ENCODE measurements around the gene CTSO.
"Not testable (repeated sequence)": the region's sequence is repeated elsewhere in the genome, so short reads cannot be mapped to it uniquely, and the experiment has no call there.

Gene CTSO

GRCh38 chr4:155903453-155903852 is 50.2 kb downstream of the CTSO start, which contains the start of gene TDO2:
TDO2 (plus strand) TSS chr4:155903696; CDS start chr4:155903759, 63 bp downstream.
- H3K4me1 ChIP-seq (ENCODE audit: control insufficient read depth, low read depth, low read length), result peaks cover 4% of the 10 kb centered on the region
- H3K4me3 ChIP-seq (ENCODE audit: low read length), result no peak within 1 kb of the TSS
- H3K27me3 ChIP-seq (ENCODE audit: control insufficient read depth, insufficient read depth, low read length), result no peaks in the 10 kb centered on the region
- H3K9me3 ChIP-seq (ENCODE audit: control insufficient read depth, low read depth, low read length), result no peaks in the 10 kb centered on the region
- no peak within 1 kb of the TSS for H3K27ac ChIP-seq (ENCODE audit: low read length)
- no peak within 1 kb of the TSS for H3K9ac ChIP-seq (ENCODE audit: low read length)
- no peaks in the 10 kb centered on the region for H3K36me3 ChIP-seq (ENCODE audit: control insufficient read depth, low read depth, low read length)

DNA sequence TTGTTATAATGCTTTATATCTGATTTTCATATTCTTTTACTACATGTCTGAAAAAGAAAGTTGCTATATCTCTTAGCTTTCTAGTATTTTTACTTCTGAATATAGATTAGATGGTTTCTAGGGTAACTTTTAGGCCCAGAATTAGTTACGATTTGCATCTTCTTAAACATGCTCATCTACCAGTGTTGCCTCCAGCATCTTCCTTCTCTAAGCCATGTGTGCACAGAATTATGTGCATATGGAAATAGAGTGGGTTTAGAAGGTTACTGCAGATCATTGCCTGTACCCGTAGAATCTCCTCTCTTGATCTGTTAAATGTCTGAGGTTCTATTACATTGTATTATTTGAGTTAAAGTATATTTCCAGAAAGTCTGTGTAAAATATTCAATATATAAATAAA is 52.7 kb downstream of the CTSO start:
- no peaks in the 10 kb centered on the region for H3K36me3 ChIP-seq (ENCODE audit: control insufficient read depth, low read depth, low read length)
- H3K27me3 ChIP-seq (ENCODE audit: control insufficient read depth, insufficient read depth, low read length), result no peaks in the 10 kb centered on the region
- no peak overlapping the region for H3K9ac ChIP-seq (ENCODE audit: low read length)
- H3K4me1 ChIP-seq (ENCODE audit: control insufficient read depth, low read depth, low read length), result peaks cover 4% of the 10 kb centered on the region
- H3K27ac ChIP-seq (ENCODE audit: low read length), result no peak overlapping the region
- H3K4me3 ChIP-seq (ENCODE audit: low read length), result no peak overlapping the region
- no peaks in the 10 kb centered on the region for H3K9me3 ChIP-seq (ENCODE audit: control insufficient read depth, low read depth, low read length)

DNA sequence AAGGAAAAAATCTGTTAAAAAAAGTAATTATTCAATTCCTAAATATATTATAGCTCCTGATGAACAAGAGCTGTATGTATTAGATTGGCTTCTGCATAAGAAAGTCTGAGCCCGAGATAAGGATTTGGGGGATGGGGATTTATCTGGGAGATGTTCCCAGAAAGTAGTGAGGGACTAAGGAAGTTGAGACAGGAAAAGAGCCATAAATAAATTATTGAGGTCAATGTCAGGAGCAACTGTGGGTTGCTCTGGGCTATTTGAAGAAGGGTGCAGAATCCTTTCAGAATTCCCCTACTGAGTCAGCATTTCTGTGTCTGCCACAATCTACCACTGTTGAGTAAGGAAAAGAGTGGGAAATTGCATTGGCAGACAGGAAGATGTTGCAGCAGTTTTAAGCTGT is 53.3 kb downstream of the CTSO start:
- Histone ChIP-seq H3K36me3 (ENCODE audit: control insufficient read depth, low read depth, low read length) (no peaks in the 10 kb centered on the region), H3K4me1 (ENCODE audit: control insufficient read depth, low read depth, low read length) (peaks cover 4% of the 10 kb centered on the region), H3K9me3 (ENCODE audit: control insufficient read depth, low read depth, low read length) (no peaks in the 10 kb centered on the region), H3K27me3 (ENCODE audit: control insufficient read depth, insufficient read depth, low read length) (no peaks in the 10 kb centered on the region), H3K27ac (ENCODE audit: low read length) (no peak overlapping the region), H3K9ac (ENCODE audit: low read length) (no peak overlapping the region), H3K4me3 (ENCODE audit: low read length) (no peak overlapping the region)

GRCh38 chr4:155899891-155900290 is 53.8 kb downstream of the CTSO start:
- Histone ChIP-seq H3K4me1 (ENCODE audit: control insufficient read depth, low read depth, low read length) (peaks cover 4% of the 10 kb centered on the region), H3K9ac (ENCODE audit: low read length) (no peak overlapping the region), H3K9me3 (ENCODE audit: control insufficient read depth, low read depth, low read length) (no peaks in the 10 kb centered on the region), H3K27ac (ENCODE audit: low read length) (no peak overlapping the region), H3K4me3 (ENCODE audit: low read length) (no peak overlapping the region), H3K36me3 (ENCODE audit: control insufficient read depth, low read depth, low read length) (no peaks in the 10 kb centered on the region), H3K27me3 (ENCODE audit: control insufficient read depth, insufficient read depth, low read length) (no peaks in the 10 kb centered on the region)

DNA sequence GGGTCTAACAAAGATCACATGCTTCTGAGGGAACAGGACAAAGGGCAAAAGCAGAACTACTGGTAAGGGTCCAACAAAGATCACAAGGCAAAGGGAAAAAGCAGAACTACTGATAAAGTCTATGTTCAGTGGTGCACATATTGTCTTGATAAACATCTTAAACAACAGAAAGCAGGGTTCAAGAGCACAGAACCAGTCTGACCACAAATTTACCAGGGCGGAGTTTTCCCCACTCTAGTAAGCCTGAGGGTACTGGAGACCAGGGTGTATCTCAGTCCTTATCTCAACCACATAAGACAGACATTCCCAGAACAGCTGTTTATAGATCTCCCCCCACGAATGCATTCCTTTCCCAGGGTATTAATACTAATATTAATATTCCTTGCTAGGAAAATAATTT is 55.3 kb downstream of the CTSO start:
- not testable (repeated sequence) for H3K4me3 ChIP-seq (ENCODE audit: low read length); H3K36me3 ChIP-seq (ENCODE audit: control insufficient read depth, low read depth, low read length); H3K9me3 ChIP-seq (ENCODE audit: control insufficient read depth, low read depth, low read length); H3K9ac ChIP-seq (ENCODE audit: low read length); H3K4me1 ChIP-seq (ENCODE audit: control insufficient read depth, low read depth, low read length); H3K27ac ChIP-seq (ENCODE audit: low read length); H3K27me3 ChIP-seq (ENCODE audit: control insufficient read depth, insufficient read depth, low read length)

DNA sequence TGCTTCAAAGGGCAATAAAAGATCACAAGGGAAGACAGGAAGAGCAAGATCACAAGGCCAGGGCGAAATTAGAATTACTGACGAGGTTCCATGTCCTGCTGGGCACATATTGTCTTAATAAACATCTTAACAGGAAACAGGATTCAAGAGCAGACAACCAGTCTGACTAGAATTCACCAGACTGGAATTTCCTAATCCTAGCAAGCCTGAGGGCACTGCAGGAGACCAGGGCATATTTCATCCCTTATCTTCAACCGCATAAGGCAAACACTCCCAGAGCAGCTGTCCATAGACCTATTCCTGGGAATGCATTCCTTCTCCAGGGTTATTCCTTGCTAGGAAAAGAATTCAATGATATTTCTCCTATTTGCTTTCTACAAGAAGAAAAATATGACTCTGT is 62.6 kb downstream of the CTSO start:
- Histone ChIP-seq H3K9ac (ENCODE audit: low read length) (no peak overlapping the region), H3K4me1 (ENCODE audit: control insufficient read depth, low read depth, low read length) (no peaks in the 10 kb centered on the region), H3K27ac (ENCODE audit: low read length) (no peak overlapping the region), H3K36me3 (ENCODE audit: control insufficient read depth, low read depth, low read length) (no peaks in the 10 kb centered on the region), H3K27me3 (ENCODE audit: control insufficient read depth, insufficient read depth, low read length) (no peaks in the 10 kb centered on the region), H3K4me3 (ENCODE audit: low read length) (no peak overlapping the region), H3K9me3 (ENCODE audit: control insufficient read depth, low read depth, low read length) (no peaks in the 10 kb centered on the region)

GRCh38 chr4:155889946-155890345 is 63.7 kb downstream of the CTSO start:
- no peak overlapping the region for H3K27ac ChIP-seq (ENCODE audit: low read length)

DNA sequence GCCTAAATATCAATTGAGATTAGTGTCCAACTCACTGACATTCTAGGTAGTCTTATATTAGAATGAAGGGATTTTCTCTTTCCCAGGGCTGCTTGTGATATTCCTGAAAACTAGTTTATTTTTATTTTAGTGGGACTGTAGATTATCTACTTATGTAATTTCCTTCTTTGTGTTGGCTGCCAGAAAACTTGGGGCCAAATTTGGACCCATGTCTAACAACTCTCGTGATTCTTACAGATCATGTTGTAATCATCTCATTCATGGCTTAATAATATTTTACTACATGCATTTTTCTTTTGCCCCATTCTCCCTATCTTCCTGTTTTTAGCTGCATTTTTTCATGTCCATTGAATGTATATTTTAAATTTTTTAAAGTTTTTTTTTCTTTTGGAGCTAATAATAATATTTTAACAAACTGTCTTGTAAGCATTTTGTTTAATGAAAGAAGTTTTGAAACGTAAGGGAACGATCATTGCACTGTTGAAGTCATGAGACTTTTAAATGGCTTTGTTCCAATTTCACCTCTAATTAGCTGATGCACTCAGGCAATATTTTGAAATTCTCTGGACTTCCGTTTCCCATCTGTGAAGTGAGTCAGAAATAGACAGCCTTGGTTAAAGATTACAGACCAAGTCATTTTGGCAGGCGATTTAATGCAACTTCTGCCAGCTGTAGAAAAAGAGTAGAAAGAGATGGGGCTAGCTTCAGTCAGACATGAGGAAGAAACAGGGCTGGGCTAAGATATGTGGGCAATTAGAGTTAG is 64.5 kb downstream of the CTSO start:
- H3K36me3 ChIP-seq (ENCODE audit: control insufficient read depth, low read depth, low read length), result no peaks in the 10 kb centered on the region
- no peaks in the 10 kb centered on the region for H3K27me3 ChIP-seq (ENCODE audit: control insufficient read depth, insufficient read depth, low read length)
- H3K9ac ChIP-seq (ENCODE audit: low read length), result no peak overlapping the region
- H3K4me3 ChIP-seq (ENCODE audit: low read length), result no peak overlapping the region
- H3K9me3 ChIP-seq (ENCODE audit: control insufficient read depth, low read depth, low read length), result no peaks in the 10 kb centered on the region
- H3K4me1 ChIP-seq (ENCODE audit: control insufficient read depth, low read depth, low read length), result no peaks in the 10 kb centered on the region
- no peak overlapping the region for H3K27ac ChIP-seq (ENCODE audit: low read length)

More at GRCh38 chr4:155889946-155890345, 63.7 kb downstream of the CTSO start:
- Histone ChIP-seq H3K36me3 (ENCODE audit: control insufficient read depth, low read depth, low read length) (no peaks in the 10 kb centered on the region), H3K27me3 (ENCODE audit: control insufficient read depth, insufficient read depth, low read length) (no peaks in the 10 kb centered on the region), H3K9me3 (ENCODE audit: control insufficient read depth, low read depth, low read length) (no peaks in the 10 kb centered on the region), H3K4me3 (ENCODE audit: low read length) (no peak overlapping the region), H3K4me1 (ENCODE audit: control insufficient read depth, low read depth, low read length) (no peaks in the 10 kb centered on the region), H3K9ac (ENCODE audit: low read length) (no peak overlapping the region)

GRCh38 chr4:155887847-155888570 is 65.7 kb downstream of the CTSO start:
- Histone ChIP-seq H3K4me1 (ENCODE audit: control insufficient read depth, low read depth, low read length) (no peaks in the 10 kb centered on the region), H3K4me3 (ENCODE audit: low read length) (no peak overlapping the region), H3K27me3 (ENCODE audit: control insufficient read depth, insufficient read depth, low read length) (no peaks in the 10 kb centered on the region), H3K36me3 (ENCODE audit: control insufficient read depth, low read depth, low read length) (no peaks in the 10 kb centered on the region), H3K27ac (ENCODE audit: low read length) (no peak overlapping the region), H3K9me3 (ENCODE audit: control insufficient read depth, low read depth, low read length) (no peaks in the 10 kb centered on the region), H3K9ac (ENCODE audit: low read length) (no peak overlapping the region)

GRCh38 chr4:155887045-155887444 is 66.6 kb downstream of the CTSO start:
- Histone ChIP-seq H3K9ac (ENCODE audit: low read length) (no peak overlapping the region), H3K36me3 (ENCODE audit: control insufficient read depth, low read depth, low read length) (no peaks in the 10 kb centered on the region), H3K4me3 (ENCODE audit: low read length) (no peak overlapping the region), H3K4me1 (ENCODE audit: control insufficient read depth, low read depth, low read length) (no peaks in the 10 kb centered on the region), H3K27ac (ENCODE audit: low read length) (no peak overlapping the region), H3K9me3 (ENCODE audit: control insufficient read depth, low read depth, low read length) (no peaks in the 10 kb centered on the region), H3K27me3 (ENCODE audit: control insufficient read depth, insufficient read depth, low read length) (no peaks in the 10 kb centered on the region)

GRCh38 chr4:155885666-155886065 is 68.0 kb downstream of the CTSO start:
- no peaks in the 10 kb centered on the region for H3K36me3 ChIP-seq (ENCODE audit: control insufficient read depth, low read depth, low read length)
- H3K27ac ChIP-seq (ENCODE audit: low read length), result no peak overlapping the region
- H3K4me3 ChIP-seq (ENCODE audit: low read length), result no peak overlapping the region
- no peaks in the 10 kb centered on the region for H3K27me3 ChIP-seq (ENCODE audit: control insufficient read depth, insufficient read depth, low read length)
- H3K9me3 ChIP-seq (ENCODE audit: control insufficient read depth, low read depth, low read length), result no peaks in the 10 kb centered on the region
- no peak overlapping the region for H3K9ac ChIP-seq (ENCODE audit: low read length)
- no peaks in the 10 kb centered on the region for H3K4me1 ChIP-seq (ENCODE audit: control insufficient read depth, low read depth, low read length)

GRCh38 chr4:155883895-155884294 is 69.8 kb downstream of the CTSO start:
- no peaks in the 10 kb centered on the region for H3K4me1 ChIP-seq (ENCODE audit: control insufficient read depth, low read depth, low read length)
- H3K4me3 ChIP-seq (ENCODE audit: low read length), result no peak overlapping the region
- no peaks in the 10 kb centered on the region for H3K27me3 ChIP-seq (ENCODE audit: control insufficient read depth, insufficient read depth, low read length)
- no peak overlapping the region for H3K27ac ChIP-seq (ENCODE audit: low read length)
- no peaks in the 10 kb centered on the region for H3K36me3 ChIP-seq (ENCODE audit: control insufficient read depth, low read depth, low read length)
- no peak overlapping the region for H3K9ac ChIP-seq (ENCODE audit: low read length)
- no peaks in the 10 kb centered on the region for H3K9me3 ChIP-seq (ENCODE audit: control insufficient read depth, low read depth, low read length)
